HepG2 (cell line): ENCODE data around the gene POU6F2. TPM values are rescaled to one million over a fixed set of nuclear protein-coding genes. Genes with fewer than 3 reads are reported as not detected.

Experiments
- ATAC-seq: fragments of 200-7000 bp; cut with Tn5 transposase; 3 replicates; pipeline ENCODE4 v1.9.1; 2020; ENCODE audit warnings: mild to moderate bottlenecking, moderate library complexity
- BruUV-seq: library from RNA; stranded (reverse); fragments of 400-500 nt; replicated peaks from 2 replicates; lab custom pipeline; 2021; lab: Mats Ljungman, UMichigan
- CTCF ChIA-PET: fragments of 300-600 bp; formaldehyde crosslinking; extraction: SDS; loops from one replicate; lab custom pipeline; 2021; ENCODE audit warnings: low total read pairs, inconsistent platforms, low intra/inter-chr PET ratio; lab: Yijun Ruan, JAX
- POLR2A ChIA-PET: fragments of 350-600 bp; sonication (Branson Sonifier 250); formaldehyde crosslinking; loops from one replicate; lab custom pipeline; 2020; ENCODE audit warnings: antibody characterized with exemption, inconsistent platforms; lab: Yijun Ruan, JAX
- DNase-seq: peaks from one replicate; pipeline ENCODE4 v3.0.0-alpha.2; 2015; ENCODE audit warnings: low spot score
- FAIRE-seq: peaks from 3 replicates; lab custom pipeline; 2011; peaks lifted over from hg19 to GRCh38; lab: Jason Lieb, UNC
- H2AFZ ChIP-seq: one replicate; pipeline ENCODE4 v1.6.1; 2011; ENCODE audit warnings: low read length, inconsistent platforms
- H3K27ac ChIP-seq: fragments of 300-600 bp; 3 replicates; pipeline ENCODE4 v1.8.0; 2011; ENCODE audit warnings: mixed run types, mild to moderate bottlenecking, mixed read lengths, low read length, inconsistent platforms; ENCODE audit not compliant: insufficient read depth; ENCODE audit errors: extremely low read length
- H3K27me3 ChIP-seq, 2 experiments: fragments of 200-600 bp in 1 of 2; 2 replicates in 1 of 2; 3 replicates in 1 of 2; pipeline versions ENCODE4 v1.6.0 to v1.8.0; 2011; ENCODE audit warnings: low read length in 2 of 2, mild to moderate bottlenecking in 2 of 2, moderate library complexity in 2 of 2, inconsistent platforms in 1 of 2; ENCODE audit not compliant: insufficient read depth in 2 of 2, control insufficient read depth in 1 of 2
- H3K36me3 ChIP-seq, 2 experiments: fragments of 200-600 bp in 1 of 2; replicated peaks in 1 of 2; 2 replicates in 1 of 2; 3 replicates in 1 of 2; pipeline versions ENCODE4 v1.5.1 to v1.8.0; 2011; ENCODE audit warnings: low read length in 2 of 2, inconsistent platforms in 1 of 2; ENCODE audit not compliant: insufficient read depth in 2 of 2, control insufficient read depth in 1 of 2
- H3K4me1 ChIP-seq: 2 replicates; pipeline ENCODE4 v1.5.1; 2012; ENCODE audit warnings: low read length, inconsistent platforms; ENCODE audit not compliant: insufficient read depth
- H3K4me2 ChIP-seq: 2 replicates; pipeline ENCODE4 v1.6.0; 2011; ENCODE audit warnings: low read depth, low read length, inconsistent platforms
- H3K4me3 ChIP-seq, 3 experiments: fragments of 200-600 bp in 1 of 3; sonication (generic), shearing (Covaris generic) in 1 of 3; replicated peaks in 1 of 3; 2 replicates each; pipeline ENCODE4 v1.5.1; 2011 to 2016; ENCODE audit warnings: low read length in 3 of 3, inconsistent platforms in 2 of 3, low read depth in 2 of 3, mild to moderate bottlenecking in 2 of 3, control low read depth in 1 of 3, mixed read lengths in 1 of 3; ENCODE audit not compliant: insufficient read depth in 1 of 3
- H3K79me2 ChIP-seq: one replicate; pipeline ENCODE4 v1.6.1; 2011; ENCODE audit warnings: low read length, inconsistent platforms; ENCODE audit not compliant: insufficient read depth
- H3K9ac ChIP-seq: 2 replicates; pipeline ENCODE4 v1.6.0; 2011; ENCODE audit warnings: mild to moderate bottlenecking, low read depth, low read length, inconsistent platforms; ENCODE audit not compliant: insufficient read depth
- H3K9me3 ChIP-seq: 2 replicates; pipeline ENCODE4 v1.5.1; 2012; ENCODE audit warnings: mild to moderate bottlenecking, low read length
- H4K20me1 ChIP-seq: 2 replicates; pipeline ENCODE4 v1.6.0; 2011; ENCODE audit warnings: inconsistent platforms, mild to moderate bottlenecking, low read length, moderate library complexity; ENCODE audit not compliant: insufficient read depth
- GPN1 ChIP-seq: sonication (generic); formaldehyde crosslinking; IDR thresholded peaks from 2 replicates; pipeline ENCODE4 v1.5.1; 2020; ENCODE audit warnings: missing genetic modification reagents, borderline replicate concordance
- MLLT10 ChIP-seq: sonication (generic); formaldehyde crosslinking; IDR thresholded peaks from 2 replicates; pipeline ENCODE4 v1.4.0; 2020; ENCODE audit warnings: missing genetic modification reagents
- PLRG1 ChIP-seq: fragments of 450-650 bp; conservative IDR thresholded peaks from 2 replicates; pipeline ENCODE4 v1.6.1; 2016
- SETDB1 ChIP-seq: sonication (generic); formaldehyde crosslinking; IDR thresholded peaks from 2 replicates; pipeline ENCODE4 v1.5.1; 2020; ENCODE audit warnings: missing genetic modification reagents, mild to moderate bottlenecking, borderline replicate concordance
- ZBTB49 ChIP-seq: sonication (generic); formaldehyde crosslinking; IDR thresholded peaks from 2 replicates; pipeline ENCODE4 v1.4.0; 2020; ENCODE audit warnings: missing genetic modification reagents, borderline replicate concordance
- ZSCAN21 ChIP-seq: sonication (generic); formaldehyde crosslinking; IDR thresholded peaks from 2 replicates; pipeline ENCODE4 v1.8.0; 2022; ENCODE audit warnings: mild to moderate bottlenecking, missing genetic modification reagents, moderate library complexity, borderline replicate concordance
- ZSCAN9 ChIP-seq: IDR thresholded peaks from 2 replicates; pipeline ENCODE4 v1.6.1; 2016; ENCODE audit warnings: borderline replicate concordance
- in situ Hi-C: cut with HindIII; loops from 2 replicates; pipeline ENCODE4 v1.10.0; 2017; ENCODE audit warnings: low pct_unique_long_range_greater_than_20kb; ENCODE audit not compliant: extremely low pct_ligation_motif_present
- intact Hi-C: fragments of 100-400 bp; cut with micrococcal nuclease; formaldehyde crosslinking; loops from one replicate; pipeline ENCODE4 v1.10.0; 2022; ENCODE audit not compliant: unreplicated experiment
- polyA plus RNA-seq, 8 experiments: library from polyadenylated mRNA; depleted of rRNA in 3 of 8; stranded (reverse) in 7 of 8; unstranded in 1 of 8; fragments of >200 nt; fragmentation: Illumina TruSeq in 4 of 8; extraction: Trizol in 4 of 8; gene quantifications; 2 replicates each; pipeline versions ENCODE4 v1.2.1 to v1.2.3, GENCODE V29; 2011 to 2016; ENCODE audit warnings: low read depth in 4 of 8, missing spikeins in 1 of 8, mixed read lengths in 1 of 8; ENCODE audit not compliant: insufficient read depth in 1 of 8
- total RNA-seq, 5 experiments: library from RNA; depleted of rRNA; stranded (reverse); fragments of >200 nt; fragmentation: Illumina TruSeq; extraction: Trizol; gene quantifications; 2 replicates each; pipeline ENCODE4 v1.2.3, GENCODE V29; 2016; ENCODE audit warnings: low read depth in 1 of 5
- TF ChIP-seq, protein P1 (sequence below): sonication (generic); formaldehyde crosslinking; IDR thresholded peaks from 2 replicates; pipeline ENCODE4 v1.8.1; 2023; ENCODE audit warnings: missing genetic modification reagents, mild to moderate bottlenecking, borderline replicate concordance

Gene POU6F2
- total and polyA plus RNA-seq, 2 of the 13 experiments (the other 11 are each of a cell fraction or from before 2014, with no cell fraction given), result not detected

DNA sequence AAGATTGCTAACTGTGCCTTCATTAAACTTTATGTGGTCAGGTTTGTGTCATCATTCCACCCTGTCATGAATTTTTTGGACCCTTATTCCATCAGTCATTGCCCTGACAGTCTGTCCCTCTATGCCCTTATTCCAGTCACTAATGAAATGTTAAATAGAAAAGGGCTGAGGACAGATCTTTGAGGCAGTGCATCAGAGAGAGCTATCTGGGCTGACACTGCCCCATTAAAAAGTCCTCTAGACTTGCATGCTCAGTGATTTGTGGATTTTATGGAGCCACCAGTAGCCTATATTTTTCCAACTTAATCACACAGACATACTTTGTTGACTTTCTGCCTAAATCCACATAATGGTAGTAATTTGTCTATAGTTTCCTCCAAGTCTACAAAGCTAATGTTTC is 323.8 kb downstream of the POU6F2 start:
- H3K79me2 ChIP-seq, result no peaks in the 10 kb centered on the region
- no peaks in the 10 kb centered on the region for H3K9me3 ChIP-seq
- CTCF ChIA-PET, result no interaction called here
- DNase-seq, result no peak
- TF ChIP-seq MLLT10 (CRISPR knock-in tag), result no peak
- TF ChIP-seq PLRG1, result no peak
- TF ChIP-seq, protein P1, sequence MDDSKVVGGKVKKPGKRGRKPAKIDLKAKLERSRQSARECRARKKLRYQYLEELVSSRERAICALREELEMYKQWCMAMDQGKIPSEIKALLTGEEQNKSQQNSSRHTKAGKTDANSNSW (CRISPR knock-in tag), result no peak
- TF ChIP-seq SETDB1, result no peak
- no peak for TF ChIP-seq ZBTB49
- TF ChIP-seq ZSCAN9 (CRISPR knock-in tag), result no peak
- TF ChIP-seq ZSCAN21 (CRISPR knock-in tag), result no peak
- no peak for TF ChIP-seq GPN1 (CRISPR knock-in tag)
- H3K9ac ChIP-seq, result no peak overlapping the region
- 0 out of 5 replicates have a peak, but pooled peaks cover 0 to 2% of the 10 kb centered on the region in 2 experiments for H3K27me3 ChIP-seq
- ATAC-seq, result no peak
- BruUV-seq, result no TSS peak
- no peaks in the 10 kb centered on the region for H3K36me3 ChIP-seq
- intact Hi-C loops (no loop called here), in situ Hi-C loops (no loop called here)
- POLR2A ChIA-PET, result no interaction called here
- H4K20me1 ChIP-seq, result no peaks in the 10 kb centered on the region
- no peak for FAIRE-seq
- no peak overlapping the region for H3K4me3 ChIP-seq
- H3K4me1 ChIP-seq, result no peaks in the 10 kb centered on the region
- no peak overlapping the region for H3K27ac ChIP-seq
- no peak overlapping the region for H3K4me2 ChIP-seq
- no peak overlapping the region for H2AFZ ChIP-seq
